Mesothelial cell of epicardium (in vitro differentiated cells): ENCODE measurements around the gene TMEM161B. TPM values are rescaled to one million over a fixed set of nuclear protein-coding genes. Genes with fewer than 3 reads are reported as not detected.

Experiments
- DNase-seq, 2 experiments: peaks; one replicate each; pipeline ENCODE4 v3.0.0; 2021; ENCODE audit warnings: low spot score in 2 of 2; ENCODE audit not compliant: unreplicated experiment in 2 of 2
- H3K27ac Mint-ChIP-seq: 2 replicates; pipeline ENCODE4 v1.8.0; 2021; ENCODE audit warnings: mixed read lengths
- H3K27me3 Mint-ChIP-seq: 2 replicates; pipeline ENCODE4 v1.8.0; 2021; ENCODE audit warnings: low read depth, mixed read lengths
- H3K36me3 Mint-ChIP-seq: 2 replicates; pipeline ENCODE4 v1.8.0; 2021; ENCODE audit warnings: mixed read lengths
- H3K4me1 Mint-ChIP-seq: 2 replicates; pipeline ENCODE4 v1.8.0; 2021; ENCODE audit warnings: mixed read lengths
- H3K4me3 Mint-ChIP-seq: 2 replicates; pipeline ENCODE4 v1.8.0; 2021; ENCODE audit warnings: mild to moderate bottlenecking, moderate library complexity, mixed read lengths
- H3K9me3 Mint-ChIP-seq: 2 replicates; pipeline ENCODE4 v1.8.0; 2021; ENCODE audit warnings: mixed read lengths
- total RNA-seq: library from RNA; stranded (reverse); gene quantifications from 3 replicates; pipeline ENCODE4 v1.2.1, GENCODE V29; 2021
- TF ChIP-seq, protein P1 (sequence below): fragments of 200-600 bp; sonication (generic); IDR thresholded peaks from one replicate; pipeline ENCODE4 v1.5.0; 2021; ENCODE audit warnings: antibody characterized with exemption; ENCODE audit not compliant: unreplicated experiment

Gene TMEM161B
- total RNA-seq, 1 donor from 2014 or later, result 29.5 TPM

GRCh38 chr5:88256872-88257271, 11.8 kb downstream of the TMEM161B start:
- no peak overlapping the region for H3K4me3 Mint-ChIP-seq
- DNase-seq, result no peak
- no peaks in the 10 kb centered on the region for H3K4me1 Mint-ChIP-seq

GRCh38 chr5:88256037-88256436, 12.6 kb downstream of the TMEM161B start:
- Mint-ChIP-seq H3K27ac (no peak overlapping the region), H3K36me3 (peaks cover 3% of the 10 kb centered on the region), H3K27me3 (no peaks in the 10 kb centered on the region), H3K4me1 (no peaks in the 10 kb centered on the region), H3K4me3 (no peak overlapping the region), H3K9me3 (no peaks in the 10 kb centered on the region)
- TF ChIP-seq, protein P1, sequence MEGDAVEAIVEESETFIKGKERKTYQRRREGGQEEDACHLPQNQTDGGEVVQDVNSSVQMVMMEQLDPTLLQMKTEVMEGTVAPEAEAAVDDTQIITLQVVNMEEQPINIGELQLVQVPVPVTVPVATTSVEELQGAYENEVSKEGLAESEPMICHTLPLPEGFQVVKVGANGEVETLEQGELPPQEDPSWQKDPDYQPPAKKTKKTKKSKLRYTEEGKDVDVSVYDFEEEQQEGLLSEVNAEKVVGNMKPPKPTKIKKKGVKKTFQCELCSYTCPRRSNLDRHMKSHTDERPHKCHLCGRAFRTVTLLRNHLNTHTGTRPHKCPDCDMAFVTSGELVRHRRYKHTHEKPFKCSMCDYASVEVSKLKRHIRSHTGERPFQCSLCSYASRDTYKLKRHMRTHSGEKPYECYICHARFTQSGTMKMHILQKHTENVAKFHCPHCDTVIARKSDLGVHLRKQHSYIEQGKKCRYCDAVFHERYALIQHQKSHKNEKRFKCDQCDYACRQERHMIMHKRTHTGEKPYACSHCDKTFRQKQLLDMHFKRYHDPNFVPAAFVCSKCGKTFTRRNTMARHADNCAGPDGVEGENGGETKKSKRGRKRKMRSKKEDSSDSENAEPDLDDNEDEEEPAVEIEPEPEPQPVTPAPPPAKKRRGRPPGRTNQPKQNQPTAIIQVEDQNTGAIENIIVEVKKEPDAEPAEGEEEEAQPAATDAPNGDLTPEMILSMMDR, result no peak
- DNase-seq, result no peak

More at GRCh38 chr5:88256872-88257271, 11.8 kb downstream of the TMEM161B start:
- Mint-ChIP-seq H3K9me3 (no peaks in the 10 kb centered on the region), H3K27me3 (no peaks in the 10 kb centered on the region), H3K36me3 (peaks cover 3% of the 10 kb centered on the region), H3K27ac (no peak overlapping the region)
- TF ChIP-seq, protein P1, result no peak

DNA sequence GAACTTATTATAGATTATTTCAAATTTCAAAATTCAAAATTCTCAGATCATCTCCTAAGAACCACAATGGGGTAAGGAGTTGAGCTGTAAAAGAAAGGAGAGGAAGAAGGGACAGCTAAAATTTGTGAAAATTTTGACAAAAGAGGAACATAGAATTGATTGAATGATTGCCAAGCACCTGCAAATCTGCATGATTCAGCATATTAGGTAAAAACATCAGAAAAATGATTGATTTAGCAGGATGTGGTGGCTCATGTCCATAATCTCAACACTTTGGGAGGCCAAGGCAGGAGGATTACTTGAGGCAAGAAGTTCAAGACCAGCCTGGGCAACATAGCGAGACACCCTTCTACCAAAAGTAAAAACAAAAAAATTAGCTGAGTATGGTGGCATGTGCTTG, 14.3 kb downstream of the TMEM161B start:
- DNase-seq, result no peak
- Mint-ChIP-seq H3K36me3 (peaks cover 3% of the 10 kb centered on the region), H3K4me3 (no peak overlapping the region), H3K27ac (no peak overlapping the region), H3K4me1 (peaks cover 2% of the 10 kb centered on the region), H3K27me3 (no peaks in the 10 kb centered on the region), H3K9me3 (no peaks in the 10 kb centered on the region)
- TF ChIP-seq, protein P1, result no peak

- no peak for DNase-seq
- no peak overlapping the region for H3K27ac Mint-ChIP-seq
- H3K9me3 Mint-ChIP-seq, result no peaks in the 10 kb centered on the region
- no peaks in the 10 kb centered on the region for H3K36me3 Mint-ChIP-seq
- TF ChIP-seq, protein P1, result no peak
- no peak overlapping the region for H3K4me3 Mint-ChIP-seq
- no peaks in the 10 kb centered on the region for H3K27me3 Mint-ChIP-seq
- peaks cover 2% of the 10 kb centered on the region for H3K4me1 Mint-ChIP-seq
Observed at GRCh38 chr5:88251048-88251711, 17.5 kb downstream of the TMEM161B start.

DNA sequence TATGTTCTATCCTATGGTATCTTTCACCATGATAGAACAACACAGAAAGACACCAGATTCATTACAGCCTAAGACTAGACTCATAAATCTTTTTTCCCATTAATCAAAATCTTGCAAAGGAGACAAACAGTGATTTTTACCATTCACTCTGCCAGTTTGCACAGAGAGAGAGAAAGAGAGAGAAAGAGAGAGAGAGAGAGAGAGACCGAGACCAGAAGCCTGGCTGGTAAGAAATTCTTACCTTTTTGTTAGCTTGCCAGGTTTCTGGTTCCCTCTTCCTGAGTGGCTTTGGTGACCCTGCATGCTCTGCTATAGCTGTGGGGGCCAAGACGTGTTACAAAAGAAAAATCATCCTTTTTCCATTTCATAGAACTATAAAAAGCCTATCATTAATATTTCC, 18.6 kb downstream of the TMEM161B start:
- no peak for DNase-seq
- peaks cover 4% of the 10 kb centered on the region for H3K4me1 Mint-ChIP-seq
- no peak overlapping the region for H3K27ac Mint-ChIP-seq
- TF ChIP-seq, protein P1, result no peak
- H3K9me3 Mint-ChIP-seq, result no peaks in the 10 kb centered on the region
- H3K36me3 Mint-ChIP-seq, result no peaks in the 10 kb centered on the region
- no peaks in the 10 kb centered on the region for H3K27me3 Mint-ChIP-seq
- H3K4me3 Mint-ChIP-seq, result no peak overlapping the region
